RPMI8226 (cell line): ENCODE data around the gene ZNF544.
"Not testable (repeated sequence)": the region's sequence is repeated elsewhere in the genome, so short reads cannot be mapped to it uniquely, and the experiment has no call there.

Experiments used
- DNase-seq: peaks from one replicate; pipeline ENCODE4 v3.0.0-alpha.2; 2015

The ZNF544 gene

DNA sequence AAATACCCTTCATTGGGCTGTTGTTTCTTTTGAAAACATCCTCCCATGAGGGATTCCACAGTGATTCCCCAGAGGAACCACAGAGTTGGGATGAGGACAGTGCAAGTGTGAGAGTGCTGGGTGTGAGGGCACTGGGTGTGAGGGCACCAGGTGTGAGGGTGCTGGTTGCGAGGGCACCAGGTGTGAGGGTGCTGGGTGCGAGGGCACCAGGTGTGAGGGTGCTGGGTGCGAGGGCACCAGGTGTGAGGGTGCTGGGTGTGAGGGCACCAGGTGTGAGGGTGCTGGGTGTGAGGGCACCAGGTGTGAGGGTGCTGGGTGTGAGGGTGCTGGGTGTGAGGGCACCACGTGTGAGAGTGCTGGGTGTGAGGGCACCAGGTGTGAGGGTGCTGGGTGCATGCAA, 29.5 kb downstream of the ZNF544 start:
- not testable (repeated sequence) for DNase-seq

DNA sequence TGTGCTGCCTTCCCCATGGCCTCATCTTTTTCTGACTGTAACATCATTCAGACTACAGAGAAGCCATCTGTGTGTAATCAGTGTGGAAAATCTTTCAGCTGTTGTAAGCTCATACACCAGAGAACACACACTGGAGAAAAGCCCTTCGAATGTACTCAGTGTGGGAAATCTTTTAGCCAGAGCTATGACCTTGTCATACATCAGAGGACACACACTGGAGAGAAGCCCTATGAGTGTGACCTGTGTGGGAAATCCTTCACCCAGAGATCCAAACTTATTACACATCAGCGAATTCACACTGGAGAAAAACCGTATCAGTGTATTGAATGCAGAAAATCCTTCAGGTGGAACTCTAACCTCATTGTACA, 32.9 kb downstream of the ZNF544 start:
- DNase-seq: no peak

DNA sequence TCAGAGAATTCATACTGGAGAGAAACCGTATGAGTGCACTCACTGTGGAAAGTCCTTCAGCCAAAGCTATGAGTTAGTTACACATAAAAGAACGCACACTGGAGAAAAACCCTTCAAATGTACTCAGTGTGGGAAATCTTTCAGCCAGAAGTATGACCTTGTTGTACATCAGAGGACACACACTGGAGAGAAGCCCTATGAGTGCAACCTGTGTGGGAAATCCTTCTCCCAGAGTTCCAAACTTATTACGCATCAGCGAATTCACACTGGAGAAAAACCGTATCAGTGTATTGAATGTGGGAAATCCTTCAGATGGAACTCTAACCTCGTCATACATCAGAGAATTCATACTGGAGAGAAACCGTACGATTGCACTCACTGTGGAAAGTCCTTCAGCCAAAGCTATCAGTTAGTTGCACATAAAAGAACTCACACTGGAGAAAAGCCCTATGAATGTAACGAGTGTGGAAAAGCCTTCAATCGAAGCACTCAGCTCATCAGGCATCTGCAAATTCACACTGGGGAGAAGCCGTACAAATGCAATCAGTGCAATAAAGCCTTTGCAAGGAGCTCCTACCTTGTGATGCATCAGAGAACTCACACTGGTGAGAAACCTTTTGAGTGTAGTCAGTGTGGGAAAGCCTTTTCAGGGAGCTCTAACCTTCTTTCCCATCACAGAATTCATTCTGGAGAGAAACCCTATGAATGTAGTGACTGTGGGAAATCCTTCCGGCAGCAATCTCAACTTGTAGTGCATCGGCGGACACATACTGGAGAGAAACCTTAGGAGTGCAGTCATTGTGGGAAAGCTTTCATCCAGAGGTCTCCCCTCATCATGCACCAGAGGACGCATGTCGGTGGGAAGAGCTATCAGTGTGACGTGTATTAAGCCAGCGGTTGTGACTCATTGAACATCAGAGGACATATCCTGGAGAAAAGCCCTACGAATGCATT, 33.5 kb downstream of the ZNF544 start:
- no peak for DNase-seq

DNA sequence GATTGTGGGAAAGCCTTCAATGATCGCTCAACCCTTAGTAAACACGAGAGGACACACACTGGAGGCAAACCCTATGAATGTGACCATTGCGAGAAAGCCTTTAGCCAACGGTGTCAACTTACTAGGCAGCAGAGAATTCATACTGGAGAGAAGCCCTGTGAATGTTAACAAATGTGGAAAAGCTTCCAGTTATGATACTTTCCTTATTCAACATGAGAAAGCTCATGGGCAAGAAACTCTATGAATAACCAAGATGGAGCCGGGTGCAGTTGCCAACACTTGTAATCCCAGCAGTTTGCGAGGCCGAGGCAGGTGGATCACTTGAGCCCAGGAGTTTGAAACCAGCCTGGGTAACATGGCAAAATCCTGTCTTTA, 34.2 kb downstream of the ZNF544 start:
- DNase-seq: no peak

DNA sequence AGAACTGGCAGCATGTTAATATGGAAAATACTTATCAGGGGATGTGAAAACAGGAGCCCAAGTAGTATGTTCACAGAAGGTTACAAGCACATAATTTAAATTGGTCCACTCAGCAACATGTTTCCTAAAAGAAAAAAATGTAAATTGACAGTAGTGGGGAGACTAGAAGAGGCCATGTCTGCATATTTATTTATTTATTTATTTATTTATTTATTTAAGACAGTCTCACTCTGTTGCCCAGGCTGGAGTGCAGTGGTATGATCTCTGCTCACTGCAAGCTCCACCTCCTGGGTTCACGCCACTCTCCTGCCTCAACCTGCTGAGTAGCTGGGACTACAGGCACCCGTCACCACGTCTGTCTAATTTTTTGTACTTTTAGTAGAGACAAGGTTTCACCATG, 36.4 kb downstream of the ZNF544 start:
- no peak for DNase-seq

DNA sequence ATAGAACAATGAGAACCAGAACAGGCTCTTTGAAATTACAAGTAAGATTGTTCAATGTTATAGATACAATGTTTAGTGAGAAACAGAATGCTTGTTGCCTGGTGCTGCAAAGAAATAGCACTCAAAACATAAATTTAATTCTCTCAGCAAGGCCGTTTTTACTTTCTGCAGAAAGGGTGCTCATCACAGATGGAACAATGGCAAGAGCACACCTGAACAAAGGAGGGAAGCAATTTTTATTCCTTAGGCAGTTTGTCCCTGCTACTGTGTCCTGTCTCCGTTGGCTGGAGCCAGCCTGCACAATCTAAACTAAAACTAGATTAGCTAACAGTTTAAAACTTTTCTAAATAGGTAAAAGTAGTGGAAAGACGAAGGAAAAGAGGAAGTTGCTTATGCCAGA, 39.6 kb downstream of the ZNF544 start:
- no peak for DNase-seq

DNA sequence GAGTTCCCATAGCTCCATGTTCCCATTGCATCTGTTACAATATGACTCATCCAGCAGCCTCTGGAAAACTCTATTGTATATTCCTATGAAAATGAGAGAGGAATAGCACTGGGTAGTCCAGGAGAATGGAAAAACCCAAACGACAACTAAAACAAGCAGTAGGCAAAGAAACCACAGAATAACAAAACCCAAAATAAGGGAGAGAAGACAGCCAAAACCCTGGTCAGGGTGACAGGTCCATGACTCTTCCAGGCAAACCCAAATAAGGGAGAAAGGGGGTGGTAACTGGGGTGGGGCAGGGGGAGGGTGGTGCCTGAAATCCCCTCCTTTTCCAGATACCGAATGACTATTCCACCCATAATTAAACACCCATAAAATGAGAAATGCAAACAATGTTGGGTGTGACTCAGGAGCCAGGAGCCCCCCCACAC, 46.1 kb downstream of the ZNF544 start:
- no peak for DNase-seq

DNA sequence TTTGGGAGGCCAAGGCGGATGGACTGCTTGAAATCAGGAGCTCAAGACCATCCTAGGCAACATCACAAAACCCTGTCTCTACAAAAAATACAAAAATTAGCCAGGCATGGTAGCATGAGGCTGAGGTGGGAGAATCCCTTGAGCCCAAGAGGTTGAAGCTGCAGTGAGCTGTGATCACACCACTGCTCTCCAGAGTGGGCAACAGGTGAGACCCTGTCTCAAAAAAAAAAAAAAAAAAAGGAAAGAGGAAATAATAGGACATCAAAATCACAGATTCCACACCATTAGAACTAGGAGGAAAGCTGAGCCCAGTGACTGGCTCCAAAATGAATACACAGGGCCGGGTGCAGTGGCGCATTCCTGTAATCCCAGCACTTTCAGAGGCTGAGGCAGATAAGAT, 46.9 kb downstream of the ZNF544 start:
- DNase-seq: no peak

DNA sequence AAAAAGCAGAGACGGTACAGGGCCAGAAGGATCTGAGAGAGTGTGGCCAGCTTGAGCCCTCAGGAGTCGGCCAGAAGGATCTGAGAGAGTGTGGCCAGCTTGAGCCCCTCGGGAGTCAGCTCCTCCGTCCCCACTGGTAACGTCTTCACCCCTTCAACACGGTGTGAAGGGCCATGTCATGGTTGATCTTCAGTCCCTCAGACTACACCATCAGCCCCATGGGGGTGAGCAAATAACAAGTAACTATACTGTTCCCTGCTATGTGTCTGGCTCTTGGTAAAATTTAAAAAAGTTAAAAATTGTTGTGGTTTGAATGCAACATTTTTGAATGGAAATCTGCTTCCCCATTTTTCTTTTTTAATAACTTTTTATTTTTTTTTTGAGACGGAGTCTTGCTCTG, 48.5 kb downstream of the ZNF544 start:
- no peak for DNase-seq

DNA sequence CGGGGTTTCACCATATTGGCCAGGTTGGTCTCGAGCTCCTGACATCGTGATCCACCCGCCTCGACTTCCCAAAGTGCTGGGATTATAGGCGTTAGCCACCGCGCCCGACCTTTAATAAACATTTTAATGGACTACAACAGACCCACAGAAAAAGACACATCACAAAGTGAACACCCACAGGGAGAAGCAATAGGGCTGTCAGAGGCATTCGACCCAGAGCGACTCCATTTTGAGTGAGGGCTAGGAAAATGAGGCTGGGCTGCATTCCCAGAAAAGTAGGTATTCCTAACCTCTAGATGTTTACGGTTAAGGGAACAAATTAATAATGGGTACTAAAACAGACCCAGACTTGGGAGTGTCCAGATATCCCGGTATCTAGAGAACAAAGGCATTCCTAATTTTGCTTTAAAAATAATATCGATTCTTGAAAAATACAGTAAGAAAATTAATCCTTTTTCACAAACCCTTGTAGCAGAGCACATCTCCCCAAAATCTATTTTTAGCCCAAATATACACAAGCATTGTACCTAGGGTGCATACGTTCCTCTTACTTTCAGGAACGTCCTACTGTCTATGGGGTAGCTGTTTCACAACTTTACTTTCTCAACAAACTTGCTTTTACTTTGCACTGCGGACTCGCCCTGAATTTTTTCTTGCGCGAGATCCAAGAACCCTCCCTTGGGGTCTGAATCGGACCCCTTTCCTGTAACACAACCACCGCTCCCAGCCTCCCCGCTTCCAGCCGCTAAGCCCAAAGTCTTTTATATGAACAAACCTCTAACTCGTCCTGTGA, 49.2 kb downstream of the ZNF544 start:
- DNase-seq: no peak

DNA sequence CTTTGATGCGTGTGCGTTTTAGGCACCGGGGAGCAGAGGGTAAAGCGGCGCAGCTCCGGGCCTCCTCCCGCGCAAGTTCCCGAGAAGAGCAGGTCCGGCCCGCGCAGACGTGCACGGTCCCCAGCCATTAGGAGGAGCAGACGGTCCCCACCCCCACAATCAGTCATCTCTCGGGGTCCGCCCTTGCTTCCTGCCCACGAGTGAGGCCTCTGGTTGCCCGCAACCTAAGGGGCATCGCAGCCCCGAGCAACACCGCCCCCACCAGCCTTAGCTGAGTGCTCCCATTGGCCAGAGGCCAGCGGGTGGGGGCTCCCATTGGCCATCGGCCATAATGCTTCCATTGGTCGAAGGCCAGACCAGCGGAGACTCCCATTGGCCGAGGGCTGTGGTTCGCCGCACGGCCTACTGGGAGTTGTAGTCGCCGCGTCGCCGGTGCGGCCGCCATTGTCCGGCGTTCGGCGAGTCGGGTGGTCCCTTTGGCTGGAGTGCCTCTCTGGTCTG, 49.9 kb downstream of the ZNF544 start, which contains the start of gene ZNF8:
TSS of gene ZNF8 (plus strand) at position 415 of the 501 bp plus-strand sequence. CDS start 127 bp downstream, outside the sequence.
- DNase-seq: peak; percentile 99

DNA sequence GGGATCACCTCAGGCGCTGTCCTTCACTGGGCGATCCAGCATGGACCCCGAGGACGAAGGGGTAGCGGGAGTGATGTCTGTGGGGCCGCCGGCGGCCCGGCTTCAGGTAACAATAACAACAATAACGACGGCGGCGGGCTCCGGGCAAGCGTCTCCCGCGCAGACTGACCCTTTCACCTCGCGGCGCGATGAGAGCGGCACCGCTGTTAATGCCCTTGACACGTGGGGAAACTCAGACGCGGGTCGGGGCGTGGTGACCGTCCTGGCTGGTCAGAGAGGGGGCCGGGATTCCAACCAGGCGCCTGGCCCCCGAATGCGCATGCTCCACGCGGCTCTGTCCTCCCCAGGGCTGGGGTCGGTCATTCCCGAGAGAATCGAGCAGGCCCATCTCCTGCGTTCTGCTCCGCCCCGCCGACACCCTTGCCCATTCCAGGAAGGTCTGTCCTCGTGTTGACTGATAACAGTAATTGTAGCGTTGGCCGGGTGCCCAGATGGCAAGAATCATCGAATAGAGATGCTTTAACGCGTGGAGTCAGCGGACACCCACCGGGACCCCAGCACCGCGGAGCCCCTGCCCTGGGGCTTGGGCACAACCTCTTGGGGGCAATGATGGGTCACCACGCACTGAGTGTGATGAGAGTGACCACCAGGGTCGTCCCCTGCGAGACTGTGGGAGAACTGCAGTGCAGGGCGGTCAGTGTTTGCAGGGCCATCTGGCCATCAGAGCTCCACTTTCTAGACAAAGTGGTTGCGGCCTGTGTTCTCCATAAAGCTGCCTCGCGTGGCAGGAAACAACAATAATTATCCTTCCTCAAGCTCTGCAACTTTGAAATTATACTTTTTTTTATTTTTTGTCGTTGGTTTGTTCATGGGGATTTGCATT, 50.6 kb downstream of the ZNF544 start:
- DNase-seq: peak; percentile 71

DNA sequence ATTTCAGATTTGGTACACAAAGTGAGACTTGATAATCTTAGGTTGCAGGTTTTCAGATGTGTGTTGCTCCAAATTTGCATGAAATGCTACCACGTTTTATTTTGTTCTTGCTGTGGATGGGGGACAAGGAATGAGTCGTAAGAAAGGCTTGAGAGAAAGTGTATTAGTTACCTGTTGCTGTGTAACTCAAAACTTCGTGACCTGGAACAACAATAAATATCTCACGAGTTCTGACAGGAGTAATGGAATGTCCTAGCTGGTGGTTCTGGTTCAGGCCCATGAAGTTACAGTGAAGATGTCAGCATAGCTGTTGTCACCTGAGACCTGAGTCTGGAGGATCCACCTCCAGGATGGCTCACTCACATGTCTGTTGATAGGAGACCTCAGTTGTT, 51.2 kb downstream of the ZNF544 start:
- DNase-seq: no peak

DNA sequence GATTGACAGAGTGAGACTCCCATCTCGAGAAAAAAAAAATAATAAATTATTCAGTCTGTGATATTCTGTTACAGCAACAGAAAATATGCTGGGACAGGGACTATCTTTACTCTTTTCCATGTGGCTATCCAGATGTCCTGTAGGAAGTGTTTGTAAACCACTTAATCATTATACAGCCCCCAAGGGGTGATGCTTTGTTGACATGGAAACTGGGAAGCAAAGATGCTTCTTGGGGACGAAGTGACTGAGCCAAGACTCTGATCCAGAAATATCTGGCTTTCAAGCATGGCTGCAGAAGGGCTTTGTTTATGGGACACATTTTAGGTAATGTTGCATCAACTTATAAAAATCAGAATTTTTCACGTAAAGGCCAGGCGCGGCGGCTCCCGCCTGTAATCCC, 55.5 kb downstream of the ZNF544 start:
- no peak for DNase-seq

DNA sequence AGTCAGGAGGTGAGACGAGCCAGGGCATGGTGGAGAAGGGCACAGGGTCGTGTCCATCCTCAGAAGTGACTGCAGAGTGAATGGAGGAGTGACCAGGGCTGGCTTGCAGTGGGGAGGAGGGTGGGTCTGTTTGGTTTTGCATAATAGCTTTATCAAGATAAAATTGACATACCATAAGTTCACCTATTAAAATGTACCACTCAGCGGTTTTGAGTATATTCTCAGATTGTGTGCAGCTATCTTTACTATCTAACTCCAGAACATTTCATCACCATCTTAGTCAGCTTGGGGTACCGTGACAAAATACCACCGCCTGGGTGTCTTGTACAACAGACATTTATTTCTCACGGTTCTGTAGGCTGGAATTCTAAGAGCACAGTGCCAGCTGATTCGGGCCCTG, 63.2 kb downstream of the ZNF544 start:
- no peak for DNase-seq

DNA sequence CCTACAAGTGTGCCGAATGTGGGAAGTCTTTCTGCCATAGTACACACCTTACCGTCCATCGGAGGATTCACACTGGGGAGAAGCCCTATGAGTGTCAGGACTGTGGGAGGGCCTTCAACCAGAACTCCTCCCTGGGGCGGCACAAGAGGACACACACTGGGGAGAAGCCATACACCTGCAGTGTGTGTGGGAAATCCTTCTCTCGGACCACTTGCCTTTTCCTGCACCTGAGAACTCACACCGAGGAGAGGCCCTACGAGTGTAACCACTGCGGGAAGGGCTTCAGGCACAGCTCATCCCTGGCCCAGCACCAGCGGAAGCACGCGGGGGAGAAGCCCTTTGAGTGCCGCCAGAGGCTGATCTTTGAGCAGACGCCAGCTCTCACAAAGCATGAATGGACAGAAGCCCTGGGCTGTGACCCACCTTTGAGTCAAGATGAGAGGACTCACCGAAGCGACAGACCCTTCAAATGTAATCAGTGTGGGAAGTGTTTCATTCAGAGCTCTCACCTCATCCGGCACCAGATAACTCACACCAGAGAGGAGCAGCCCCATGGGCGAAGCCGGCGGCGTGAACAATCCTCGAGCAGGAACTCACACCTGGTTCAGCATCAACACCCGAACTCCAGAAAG, 66.1 kb downstream of the ZNF544 start:
- no peak for DNase-seq

DNA sequence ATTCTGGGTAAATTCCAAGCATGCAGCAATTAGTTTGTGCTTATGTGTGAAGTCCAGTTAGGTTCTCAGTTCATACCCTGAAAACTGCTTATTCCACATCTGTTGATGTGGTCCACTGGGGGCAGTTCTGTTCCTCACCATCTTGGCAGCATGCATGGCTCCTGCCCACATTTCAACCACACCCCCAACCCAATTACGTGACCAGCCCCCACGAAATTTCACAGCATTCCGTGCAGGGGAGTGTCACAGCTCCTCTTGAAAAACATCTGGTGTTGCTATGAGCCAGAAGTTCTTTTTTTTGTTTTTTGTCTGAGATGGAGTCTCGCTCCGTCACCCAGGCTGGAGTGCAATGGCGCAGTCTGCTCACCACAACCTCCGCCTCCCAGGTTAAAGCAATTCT, 67.4 kb downstream of the ZNF544 start:
- no peak for DNase-seq

DNA sequence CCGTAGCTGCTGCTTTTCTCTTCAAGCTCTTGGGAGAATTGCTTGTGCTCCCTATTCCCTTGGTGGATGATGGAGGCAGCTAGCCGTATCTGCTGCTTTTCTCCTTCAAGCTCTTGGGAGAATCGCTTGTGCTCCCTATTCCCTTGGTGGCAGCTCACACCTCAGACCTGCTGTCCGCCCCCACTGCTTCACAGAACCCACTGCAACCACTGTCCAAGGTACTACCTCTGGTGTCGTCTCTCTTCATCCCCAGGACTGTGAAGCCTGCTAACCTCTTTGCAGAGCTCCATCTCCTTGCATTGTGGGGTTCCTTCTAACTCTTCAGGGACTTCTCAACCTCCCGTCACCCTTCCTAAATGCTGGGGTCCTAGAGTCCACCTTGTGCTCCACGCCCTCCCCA, 71.9 kb downstream of the ZNF544 start:
- DNase-seq: no peak

DNA sequence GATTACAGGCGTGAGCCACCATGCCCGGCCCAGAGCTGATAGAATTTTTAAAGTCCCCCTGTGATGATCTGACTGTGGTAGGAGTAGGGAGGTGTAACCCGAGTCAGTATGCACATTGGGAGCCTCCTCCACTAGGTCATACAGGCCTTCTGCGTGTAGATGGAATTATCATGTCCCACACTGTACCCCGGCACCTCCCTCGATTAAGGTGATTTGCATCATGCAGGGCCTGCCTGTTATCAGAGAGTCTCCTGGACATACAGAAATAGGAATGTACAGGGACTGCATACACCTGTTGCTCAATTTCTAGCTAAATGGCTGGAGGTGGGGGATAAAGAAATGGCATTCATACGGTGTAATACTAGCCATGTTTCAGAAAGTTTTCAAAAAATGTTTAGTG, 75.5 kb downstream of the ZNF544 start:
- DNase-seq: no peak

DNA sequence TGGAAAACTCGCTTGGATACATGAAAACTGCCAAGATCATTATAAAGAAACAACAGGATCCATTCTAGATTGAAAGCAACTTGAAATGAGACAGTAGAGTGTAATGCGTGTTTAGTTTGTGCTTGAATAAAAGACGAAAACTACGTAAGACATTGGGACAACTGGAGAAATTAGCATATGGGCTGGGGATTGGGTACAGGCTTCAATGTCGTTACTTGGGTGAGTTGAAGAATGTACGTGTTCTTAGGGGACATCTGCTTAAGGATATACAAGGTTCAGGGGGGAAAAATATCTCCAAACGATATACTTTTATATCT, 76.0 kb downstream of the ZNF544 start:
- no peak for DNase-seq

DNA sequence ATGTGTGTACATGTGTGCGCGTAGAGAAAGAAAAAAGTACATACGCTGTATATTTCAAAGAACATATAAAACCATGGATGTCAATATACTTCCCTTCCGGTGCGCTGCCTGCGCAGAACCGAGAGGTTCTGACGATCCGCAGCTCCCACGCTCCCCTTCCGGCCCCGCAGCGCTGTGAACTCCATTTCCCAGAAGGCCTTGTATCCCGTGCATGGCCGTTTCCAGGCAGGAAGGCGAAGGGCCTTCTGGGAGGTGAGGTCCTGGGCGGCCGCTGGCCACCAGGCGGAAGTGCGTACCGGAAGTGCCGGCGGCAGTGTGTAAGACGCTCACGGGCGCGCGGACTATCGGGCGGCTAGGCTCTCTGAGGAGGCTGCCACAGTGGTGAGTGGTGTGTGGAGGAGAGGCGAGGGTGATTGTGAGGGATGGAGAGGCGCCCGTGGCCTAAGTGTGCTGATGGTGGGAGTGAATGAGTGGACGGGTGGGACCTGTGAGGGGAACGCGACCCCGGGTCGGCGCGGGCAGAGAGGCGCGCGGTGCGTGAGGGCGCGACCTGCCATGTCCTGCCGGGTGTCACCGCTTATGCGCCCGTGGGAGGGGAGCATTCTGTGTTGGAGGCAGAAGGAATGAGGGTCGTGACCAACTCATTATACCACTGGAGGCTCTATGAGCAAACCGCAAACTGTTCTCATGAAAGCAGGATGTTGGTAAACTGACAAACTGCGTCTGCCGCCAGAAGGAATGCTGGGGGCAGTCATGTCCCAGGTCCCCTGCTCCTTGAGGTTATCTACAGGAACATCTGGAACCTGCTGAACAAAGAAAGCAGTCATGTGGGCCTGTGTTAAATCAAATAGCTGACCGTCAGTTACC, 76.6 kb downstream of the ZNF544 start, which contains the start of gene ERVK3-1:
TSS of gene ERVK3-1 (plus strand) at position 313 of the 867 bp plus-strand sequence. CDS start 6,792 bp downstream, outside the sequence.
- peak; percentile 99 for DNase-seq
